ENCODE measurements around the gene PTPRN2.

GRCh38 chr7:157653827-157654207, 933.8 kb downstream of the PTPRN2 start:
- no peak for TF ChIP-seq CTCF (conservative IDR thresholded peaks at IDR 0.05; ENCODE audit: low read depth, low read length)
- TF ChIP-seq EZH2 (IDR thresholded peaks at IDR 0.05; ENCODE audit: borderline replicate concordance, low read depth, low read length, poor library complexity, severe bottlenecking), result no peak

Measured in A673 (cell line).